GM18951 (cell line): ENCODE data around the gene ADAMTS5.

ENCODE experiments used
- POLR2A ChIP-seq: IDR thresholded peaks from 4 replicates; pipeline ENCODE4 v1.6.1; 2011; ENCODE audit warnings: mild to moderate bottlenecking; ENCODE audit not compliant: insufficient read length, insufficient read depth; ENCODE audit errors: extremely low read depth
- in situ Hi-C: fragments of 300-500 bp; cut with MboI; formaldehyde crosslinking; loops from one replicate; pipeline ENCODE4 v1.12.0; 2022; ENCODE audit warnings: low sequenced_read_pairs, mixed read lengths, inconsistent platforms; ENCODE audit not compliant: unreplicated experiment

Gene ADAMTS5

DNA sequence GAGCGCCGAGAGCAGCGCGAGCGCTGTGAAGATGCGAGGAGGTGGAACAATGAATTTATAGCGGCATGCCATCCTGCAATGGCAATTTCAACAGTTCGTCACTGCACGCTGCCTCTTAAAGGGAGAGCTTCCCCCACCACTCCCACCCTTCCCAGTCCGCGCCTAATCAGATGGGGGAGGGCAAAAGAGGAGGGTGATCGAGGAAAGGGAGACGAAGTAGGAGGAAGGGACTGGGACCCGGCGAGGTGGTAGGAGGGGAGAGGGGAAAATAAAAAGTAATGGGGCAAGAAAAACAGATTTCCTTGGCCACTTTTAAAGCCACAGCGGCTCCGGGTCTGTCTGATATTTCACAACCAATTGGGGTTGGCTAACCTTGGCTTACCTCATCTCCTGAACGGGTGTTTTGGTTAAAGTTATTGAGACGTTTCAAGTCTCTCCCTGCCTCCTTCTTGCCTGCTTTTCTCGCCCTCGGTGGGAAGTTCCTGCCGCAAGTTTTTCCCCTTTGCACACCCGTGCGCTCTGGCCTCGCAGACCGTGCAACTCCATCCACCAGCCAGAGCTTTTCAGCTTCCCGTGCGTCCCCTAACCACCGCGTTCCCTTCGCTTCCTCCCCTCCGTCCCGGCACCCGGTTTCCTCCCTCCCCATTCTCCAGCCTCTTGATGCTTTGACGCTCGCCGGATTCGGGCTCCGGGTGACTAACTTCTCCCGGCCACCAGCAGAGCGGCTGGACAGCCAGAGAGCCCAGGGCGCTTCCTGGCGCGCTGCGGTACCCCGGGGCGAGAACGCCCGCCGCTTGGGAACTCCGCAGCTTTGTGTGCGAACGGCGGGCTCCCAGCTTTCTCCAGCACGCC, at the start of gene ADAMTS5:
Gene ADAMTS5 (minus strand): TSS at position 27 of the 852 bp plus-strand sequence. CDS start 697 bp downstream, outside the sequence.
- in situ Hi-C loops = no loop called here
- no peak for TF ChIP-seq POLR2A

DNA sequence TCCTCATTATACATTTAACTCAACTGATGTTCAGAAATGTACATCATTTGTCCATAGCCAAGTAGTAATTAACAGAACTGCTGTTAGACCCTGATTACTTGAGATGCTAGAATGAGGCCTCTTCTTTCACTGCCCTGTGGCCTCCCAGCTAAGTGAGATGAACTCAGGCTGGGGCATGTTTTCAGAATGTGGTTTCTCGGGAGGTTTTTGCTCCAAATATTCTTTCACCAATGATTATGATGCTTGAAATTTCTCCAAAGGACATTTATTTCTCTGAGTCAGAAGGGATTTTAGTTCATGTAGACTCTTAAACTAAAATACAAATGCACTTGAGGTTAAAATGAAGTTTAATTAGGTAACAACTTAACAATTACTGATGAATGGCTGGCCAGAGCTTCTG, 34.6 kb upstream of the ADAMTS5 start:
- in situ Hi-C loops = no loop called here
- TF ChIP-seq POLR2A = no peak

DNA sequence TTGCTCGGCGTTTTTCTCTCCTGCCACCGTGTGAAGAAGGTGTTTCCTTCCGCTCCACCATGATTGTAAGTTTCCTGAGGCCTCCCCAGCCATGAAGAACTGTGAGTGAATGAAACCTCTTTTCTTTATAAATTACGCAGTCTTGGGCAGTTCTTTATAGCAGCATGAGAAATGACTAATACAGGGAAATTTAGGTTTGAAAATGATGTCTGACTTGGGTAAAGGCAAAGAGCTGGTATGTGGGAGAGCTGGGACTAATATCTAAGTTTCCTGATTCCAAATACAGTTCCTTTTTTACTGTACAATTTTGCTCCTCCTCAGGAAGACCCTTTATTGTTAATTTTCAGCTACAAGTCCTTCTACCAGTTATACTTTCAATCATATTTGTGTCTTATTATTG, 16.7 kb upstream of the ADAMTS5 start:
- TF ChIP-seq POLR2A = no peak
- in situ Hi-C loops = no loop called here

DNA sequence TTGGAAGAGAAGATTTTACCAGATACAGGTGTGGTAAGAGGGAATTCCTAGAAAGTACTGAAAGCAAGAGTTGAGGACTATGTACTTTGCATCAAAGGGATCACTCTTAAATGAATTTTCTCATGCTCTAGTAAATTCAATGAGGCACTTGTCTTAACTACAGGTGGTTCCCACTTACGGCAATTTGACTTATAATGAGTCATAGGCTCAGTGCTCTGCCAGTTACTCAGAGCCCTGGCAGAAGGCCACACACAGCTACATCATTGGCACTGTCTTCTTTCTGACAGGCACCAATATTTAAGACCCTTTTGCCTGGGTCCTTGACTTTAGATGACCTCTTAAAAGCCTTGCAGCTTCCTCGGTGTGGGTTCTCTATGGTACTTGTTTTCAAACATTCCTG, 15.9 kb upstream of the ADAMTS5 start:
- in situ Hi-C loops = no loop called here
- TF ChIP-seq POLR2A = no peak

DNA sequence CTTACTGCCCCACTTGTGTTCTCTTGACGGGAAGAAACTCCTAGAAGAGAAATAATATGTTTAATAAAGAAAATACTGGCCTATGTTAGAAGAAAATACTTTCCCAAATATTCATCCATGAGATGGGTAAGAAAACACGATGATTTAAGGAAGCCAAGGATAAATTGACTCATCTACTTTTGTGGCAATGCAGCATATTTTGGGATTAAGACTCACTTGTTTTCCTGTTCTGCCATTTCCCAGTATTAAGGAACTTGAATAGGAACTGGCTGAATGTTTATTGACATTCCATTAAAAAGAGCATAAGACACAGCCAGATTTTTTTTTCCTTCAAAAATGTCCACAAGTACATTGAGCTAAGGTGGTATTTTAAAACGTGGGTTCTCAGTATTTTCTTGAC, 10.9 kb upstream of the ADAMTS5 start:
- in situ Hi-C loops = no loop called here
- TF ChIP-seq POLR2A = no peak

DNA sequence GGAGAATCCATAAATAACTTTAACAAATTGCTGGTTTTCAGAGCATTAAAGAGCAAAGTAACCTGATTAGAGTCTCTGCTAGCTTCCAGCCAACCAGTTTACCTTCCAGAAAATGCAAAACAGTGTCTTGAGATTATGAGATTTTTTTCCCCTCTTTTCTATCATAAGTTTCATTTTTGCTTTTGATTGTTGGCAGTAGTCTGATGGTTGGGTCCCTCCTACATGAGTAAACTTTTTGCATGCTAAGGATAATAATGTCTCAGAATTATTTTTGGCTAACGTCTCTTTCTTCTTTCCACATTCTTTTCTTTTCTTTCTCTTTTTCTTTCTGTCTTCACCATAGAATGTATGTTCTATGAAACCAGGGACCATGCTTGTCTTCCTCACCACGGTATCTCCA, 6.3 kb upstream of the ADAMTS5 start:
- no peak for TF ChIP-seq POLR2A
- in situ Hi-C loops = no loop called here

DNA sequence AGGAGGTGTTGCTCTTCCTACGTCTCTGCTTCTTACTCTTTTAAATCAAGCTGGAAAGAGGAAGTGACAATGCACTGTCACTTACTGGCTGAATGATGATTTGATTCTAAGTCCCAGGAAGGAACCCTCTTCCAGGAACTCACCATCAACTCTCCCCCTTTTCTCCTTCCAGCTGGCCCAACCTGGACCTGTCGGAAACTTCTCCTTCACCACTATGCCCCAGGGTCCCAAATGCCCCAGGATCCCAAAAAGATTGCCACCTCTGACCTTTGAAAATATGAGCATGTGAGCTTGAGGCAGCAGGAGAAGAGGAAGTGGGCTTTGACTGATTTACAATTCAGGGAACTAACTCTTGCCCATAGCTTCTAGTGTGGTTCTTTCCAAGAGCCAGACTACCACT, 5.3 kb upstream of the ADAMTS5 start:
- TF ChIP-seq POLR2A = no peak
- in situ Hi-C loops = no loop called here

DNA sequence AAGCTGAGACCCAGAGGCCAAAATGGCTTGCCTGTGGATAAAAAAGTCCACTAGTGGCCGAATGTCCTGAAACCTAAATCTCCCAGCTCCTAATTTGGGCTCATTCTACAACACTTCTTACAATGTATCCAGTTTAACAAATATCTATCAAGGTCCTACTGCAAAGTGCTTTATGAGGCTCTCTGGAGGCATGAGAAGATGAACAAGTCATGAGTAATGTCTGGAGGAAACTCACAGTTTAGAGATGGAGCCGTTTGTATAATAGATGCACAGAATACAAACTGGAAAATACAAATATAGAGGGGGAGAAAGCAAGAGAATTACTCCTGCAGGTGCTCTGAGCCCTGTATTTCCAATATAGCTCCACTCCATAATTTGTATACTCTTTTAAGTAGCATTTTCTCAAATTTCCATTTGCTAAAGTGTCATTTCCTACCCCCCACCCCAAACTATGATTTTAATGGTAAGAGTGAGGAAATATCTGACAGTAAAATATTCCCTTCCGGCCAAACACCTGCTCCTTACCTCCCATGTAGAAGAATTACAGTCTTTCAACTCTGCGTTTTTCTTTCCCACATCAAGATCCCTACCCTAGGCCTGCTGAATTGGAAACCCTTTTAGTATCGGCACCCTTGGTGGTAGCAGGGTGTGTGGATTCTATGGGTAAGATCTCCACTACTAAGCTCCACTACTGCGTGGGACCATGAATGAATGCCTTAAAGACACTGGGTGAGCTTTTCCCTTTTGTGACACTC, 3.3 kb upstream of the ADAMTS5 start:
- in situ Hi-C loops = no loop called here
- TF ChIP-seq POLR2A = no peak

DNA sequence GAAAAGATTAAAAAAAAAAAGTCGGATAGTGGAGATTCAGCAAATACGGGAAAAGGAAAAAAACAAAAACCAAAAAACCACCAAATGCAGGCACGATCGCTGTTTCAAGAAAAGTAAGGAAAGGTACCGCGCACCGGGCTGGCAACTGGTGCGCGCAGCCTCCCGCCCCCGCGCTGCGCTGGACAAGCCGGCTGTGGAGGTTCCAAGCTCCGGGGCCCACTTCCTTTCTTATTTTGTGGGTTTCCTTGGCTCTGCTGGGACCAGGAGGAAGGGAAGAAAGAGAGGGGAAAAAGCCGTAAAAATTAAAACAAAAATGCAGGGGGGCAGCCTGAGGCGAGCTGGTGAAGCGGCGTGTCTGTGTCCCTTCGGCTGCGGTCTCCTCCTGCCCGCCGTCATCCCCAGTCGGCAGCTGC, 233 bp downstream of the ADAMTS5 start:
- no peak for TF ChIP-seq POLR2A
- in situ Hi-C loops = no loop called here

DNA sequence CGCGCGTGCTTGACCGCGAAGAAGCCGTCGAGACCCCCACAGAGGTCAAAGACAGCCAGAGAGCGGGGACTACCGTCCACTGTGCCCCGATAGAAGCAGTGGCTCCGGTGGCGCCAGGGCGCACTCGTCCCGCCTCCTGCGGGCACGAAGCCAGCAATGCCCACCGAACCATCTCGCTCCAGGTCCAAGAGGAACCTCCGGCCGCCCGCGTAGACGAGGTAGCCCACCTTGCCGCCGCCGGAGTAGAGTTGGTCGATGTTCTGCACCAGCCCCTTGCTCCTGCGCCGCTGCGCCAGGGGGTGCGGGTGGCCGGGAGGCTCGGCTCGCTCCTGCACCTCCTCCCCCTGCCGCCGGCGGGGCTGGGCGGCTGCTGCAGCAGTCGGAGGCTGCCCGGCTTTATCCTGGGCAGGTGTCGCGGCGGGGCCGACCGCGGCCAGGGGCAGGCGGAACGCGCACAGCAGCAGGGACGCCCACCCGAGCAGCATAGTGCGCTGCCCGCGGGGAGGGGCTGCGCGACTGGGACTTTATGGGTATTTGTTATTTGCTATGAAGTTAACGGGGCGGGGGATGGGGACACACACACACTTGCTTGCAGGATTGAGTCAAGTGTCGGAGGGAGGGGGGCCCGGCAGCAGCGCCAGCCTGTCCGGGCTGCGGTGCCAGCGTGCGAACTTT, 844 bp downstream of the ADAMTS5 start:
- in situ Hi-C loops = no loop called here

DNA sequence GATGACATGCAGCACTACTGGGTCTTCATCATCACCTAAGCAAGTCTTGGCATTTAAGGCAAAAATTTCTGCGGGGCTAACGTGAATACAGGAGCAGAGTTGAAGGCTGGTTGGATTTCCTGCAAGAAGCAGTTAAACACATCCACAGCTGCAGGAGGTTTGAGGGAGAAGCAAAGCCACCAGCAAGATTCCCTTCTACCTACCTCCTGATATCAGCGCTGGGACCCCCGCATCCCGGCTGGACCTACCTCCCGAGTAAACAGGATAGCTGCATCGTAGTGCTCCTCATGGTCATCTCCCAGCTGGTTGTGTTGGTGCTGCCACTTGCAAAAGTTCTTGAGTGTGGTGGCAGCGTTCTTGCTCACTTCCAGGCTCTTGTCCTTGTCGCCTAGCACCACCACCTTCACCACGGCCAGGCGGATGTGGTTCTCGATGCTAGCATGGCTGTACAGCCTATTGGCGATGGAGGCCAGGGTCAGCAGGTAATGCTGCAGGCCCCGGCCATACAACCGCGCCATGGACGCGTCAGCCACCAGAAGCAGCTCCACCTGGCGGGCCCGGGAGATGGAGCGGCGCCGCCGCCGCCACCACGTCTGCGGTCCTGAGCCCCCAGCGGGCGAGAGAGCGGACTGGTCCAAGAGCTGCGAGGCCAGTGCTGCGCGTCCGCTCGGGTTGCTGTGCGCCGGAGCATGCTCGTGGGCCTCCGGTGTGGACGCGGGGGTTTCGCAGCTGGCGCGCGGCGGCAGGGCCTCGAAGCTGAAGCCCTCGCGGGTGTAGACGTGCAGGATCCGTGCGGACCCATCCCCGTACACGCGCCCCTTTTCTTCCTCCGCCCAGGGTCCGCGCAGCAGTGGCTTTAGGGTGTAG, 1.6 kb downstream of the ADAMTS5 start:
- TF ChIP-seq POLR2A = no peak
- in situ Hi-C loops = no loop called here

More for the DNA sequence above, 844 bp downstream of the ADAMTS5 start:
- TF ChIP-seq POLR2A = no peak

DNA sequence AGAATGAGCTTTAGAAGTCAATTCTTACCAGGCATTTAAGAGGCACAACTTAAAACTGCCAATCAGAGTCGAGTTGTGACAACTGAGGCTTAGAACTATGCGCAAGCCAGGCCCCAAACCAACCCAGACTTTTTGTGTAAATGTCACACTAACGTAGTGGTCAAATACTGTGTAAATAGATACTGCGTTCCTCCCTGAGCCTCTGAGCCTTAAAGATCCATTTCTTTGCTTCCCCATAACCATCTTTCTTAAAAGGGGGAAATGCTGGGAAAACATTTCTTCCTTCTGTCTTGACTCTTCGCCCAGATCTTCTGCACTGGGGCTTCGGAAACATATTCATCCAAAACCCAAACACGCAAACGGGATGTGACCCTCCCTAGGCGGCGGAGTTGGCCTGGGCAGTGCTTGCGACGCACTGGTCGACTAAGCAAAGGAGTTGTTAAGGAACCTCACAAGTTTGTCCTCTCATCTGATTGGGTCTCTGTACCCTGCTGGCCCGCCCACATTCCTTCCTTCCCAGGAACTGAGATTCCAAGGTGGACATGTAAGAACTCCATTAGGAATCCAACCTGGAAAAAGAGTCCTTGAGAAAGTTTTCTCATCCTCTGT, 2.6 kb downstream of the ADAMTS5 start:
- in situ Hi-C loops = no loop called here
- TF ChIP-seq POLR2A = no peak
